ENCODE measurements around the gene IFNL1. TPM values are rescaled to one million over a fixed set of nuclear protein-coding genes. Genes with fewer than 3 reads are reported as not detected.
A peak's percentile ranks its signal among the peaks of the same experiment; 100 is the strongest.

Gene IFNL1
- total and polyA plus RNA-seq, 7 donors = not detected

DNA sequence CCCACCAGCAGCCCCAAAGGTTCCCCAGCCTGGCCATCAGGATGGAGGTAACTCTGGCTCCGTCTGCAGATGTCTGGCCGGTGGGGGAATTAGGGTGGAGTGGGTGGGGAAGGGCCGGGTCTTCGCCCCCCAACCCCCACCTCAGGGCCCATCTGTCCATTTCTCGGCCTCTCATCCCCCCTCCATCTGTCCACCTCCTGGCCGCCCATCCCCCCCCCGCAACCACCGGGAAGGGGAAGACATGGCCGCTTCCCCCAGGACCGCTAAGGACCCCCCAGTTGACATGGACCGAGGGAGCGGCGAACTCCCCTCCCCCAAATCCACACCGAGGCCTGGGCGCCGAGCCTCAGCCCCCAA is 23.7 kb downstream of the IFNL1 start:
- DNase-seq (peak in 1 of 2 donors; percentile 52), ATAC-seq (no peak)
- TF ChIP-seq, protein P1, sequence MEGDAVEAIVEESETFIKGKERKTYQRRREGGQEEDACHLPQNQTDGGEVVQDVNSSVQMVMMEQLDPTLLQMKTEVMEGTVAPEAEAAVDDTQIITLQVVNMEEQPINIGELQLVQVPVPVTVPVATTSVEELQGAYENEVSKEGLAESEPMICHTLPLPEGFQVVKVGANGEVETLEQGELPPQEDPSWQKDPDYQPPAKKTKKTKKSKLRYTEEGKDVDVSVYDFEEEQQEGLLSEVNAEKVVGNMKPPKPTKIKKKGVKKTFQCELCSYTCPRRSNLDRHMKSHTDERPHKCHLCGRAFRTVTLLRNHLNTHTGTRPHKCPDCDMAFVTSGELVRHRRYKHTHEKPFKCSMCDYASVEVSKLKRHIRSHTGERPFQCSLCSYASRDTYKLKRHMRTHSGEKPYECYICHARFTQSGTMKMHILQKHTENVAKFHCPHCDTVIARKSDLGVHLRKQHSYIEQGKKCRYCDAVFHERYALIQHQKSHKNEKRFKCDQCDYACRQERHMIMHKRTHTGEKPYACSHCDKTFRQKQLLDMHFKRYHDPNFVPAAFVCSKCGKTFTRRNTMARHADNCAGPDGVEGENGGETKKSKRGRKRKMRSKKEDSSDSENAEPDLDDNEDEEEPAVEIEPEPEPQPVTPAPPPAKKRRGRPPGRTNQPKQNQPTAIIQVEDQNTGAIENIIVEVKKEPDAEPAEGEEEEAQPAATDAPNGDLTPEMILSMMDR (IDR thresholded peaks at IDR 0.05) = no peak
- H3K36me3 ChIP-seq (ENCODE audit: insufficient read depth in 1 of 2, low read depth in 1 of 2) = no peaks in the 10 kb centered on the region
- intact Hi-C loops (cut with DNase I) = no loop called here
- no peak overlapping the region for H3K4me3 ChIP-seq
- no peaks in the 10 kb centered on the region for H3K4me1 ChIP-seq
- WGBS, 3 donors = 22 to 36% (median 29%) methylated on average over 13 to 16 of the region's 16 CpGs
- H3K27ac ChIP-seq = no peak overlapping the region
- H3K9me3 ChIP-seq = no peaks in the 10 kb centered on the region
- peaks cover 0 to 42% (median 6%) of the 10 kb centered on the region in 3 donors for H3K27me3 ChIP-seq (ENCODE audit: insufficient read depth in 3 of 3, low read length in 2 of 3)

DNA sequence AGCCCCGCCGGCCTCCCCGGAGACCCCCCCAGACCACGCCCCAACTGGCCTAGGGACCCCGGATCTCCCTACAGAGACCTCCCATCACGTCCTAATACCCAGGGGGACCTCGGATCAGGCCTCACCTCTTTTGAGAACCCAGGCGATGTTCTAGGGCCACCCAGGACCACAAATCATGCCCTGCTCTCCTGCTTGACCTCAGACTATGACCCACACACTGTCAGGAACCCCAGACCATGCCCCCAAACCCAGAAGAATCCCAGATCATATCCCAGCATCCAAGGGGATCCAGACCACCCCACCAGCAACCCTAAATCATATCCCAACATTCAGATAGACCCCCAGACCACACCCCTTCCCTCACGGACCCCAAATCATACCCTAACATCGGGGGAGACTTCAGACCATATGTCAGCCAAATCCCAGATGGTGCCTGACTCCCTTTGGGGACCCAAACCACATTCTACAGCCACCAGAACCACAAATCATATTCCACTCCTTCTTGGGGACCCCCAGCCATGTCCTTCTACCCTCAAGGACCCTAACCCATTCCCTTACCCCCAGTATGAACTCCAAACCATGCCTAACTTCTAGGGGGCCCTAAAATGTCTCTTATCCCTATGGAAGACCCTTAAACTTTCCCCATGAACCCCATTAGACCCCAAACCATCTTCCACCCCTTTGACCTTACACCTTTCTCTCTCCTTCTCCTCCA is 25.1 kb downstream of the IFNL1 start:
- H3K36me3 ChIP-seq (ENCODE audit: insufficient read depth in 1 of 2, low read depth in 1 of 2) = no peaks in the 10 kb centered on the region
- ATAC-seq (no peak), DNase-seq (no peak)
- no peaks in the 10 kb centered on the region for H3K9me3 ChIP-seq
- WGBS, 3 donors = 14 to 52% (median 30%) methylated on average over 4 to 10 of the region's 10 CpGs
- no peaks in the 10 kb centered on the region for H3K4me1 ChIP-seq
- H3K4me3 ChIP-seq = peak overlapping the region; percentile 41
- no peak overlapping the region for H3K27ac ChIP-seq
- TF ChIP-seq, protein P1 (IDR thresholded peaks at IDR 0.05) = no peak
- H3K27me3 ChIP-seq (ENCODE audit: insufficient read depth in 3 of 3, low read length in 2 of 3) = peaks cover 0 to 42% (median 6%) of the 10 kb centered on the region in 3 donors
- intact Hi-C loops (cut with DNase I) = no loop called here

DNA sequence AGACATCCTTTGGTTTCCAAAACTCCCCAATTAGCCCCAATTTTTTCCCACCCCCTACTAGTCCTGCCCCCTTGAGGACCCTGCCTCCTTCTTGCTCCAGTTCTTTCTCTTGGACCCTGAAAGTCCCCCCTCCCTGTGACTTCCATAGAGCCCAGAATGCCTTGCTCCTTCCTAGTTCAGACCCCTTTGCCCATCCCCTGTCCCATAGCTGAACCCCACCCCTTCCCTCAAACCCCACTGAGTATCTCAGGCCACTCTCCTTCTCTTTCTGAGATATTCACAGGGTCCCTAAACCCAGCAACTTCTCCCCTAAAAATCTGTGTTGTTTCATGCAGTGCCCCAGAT is 25.6 kb downstream of the IFNL1 start:
- DNase-seq (no peak), ATAC-seq (no peak)
- Histone ChIP-seq H3K4me1 (no peaks in the 10 kb centered on the region), H3K9me3 (no peaks in the 10 kb centered on the region), H3K27me3 (ENCODE audit: insufficient read depth in 3 of 3, low read length in 2 of 3) (peaks cover 0 to 42% (median 6%) of the 10 kb centered on the region in 3 donors), H3K36me3 (ENCODE audit: insufficient read depth in 1 of 2, low read depth in 1 of 2) (no peaks in the 10 kb centered on the region), H3K27ac (no peak overlapping the region), H3K4me3 (no peak overlapping the region)
- TF ChIP-seq, protein P1 (IDR thresholded peaks at IDR 0.05) = no peak
- intact Hi-C loops (cut with DNase I) = no loop called here

DNA sequence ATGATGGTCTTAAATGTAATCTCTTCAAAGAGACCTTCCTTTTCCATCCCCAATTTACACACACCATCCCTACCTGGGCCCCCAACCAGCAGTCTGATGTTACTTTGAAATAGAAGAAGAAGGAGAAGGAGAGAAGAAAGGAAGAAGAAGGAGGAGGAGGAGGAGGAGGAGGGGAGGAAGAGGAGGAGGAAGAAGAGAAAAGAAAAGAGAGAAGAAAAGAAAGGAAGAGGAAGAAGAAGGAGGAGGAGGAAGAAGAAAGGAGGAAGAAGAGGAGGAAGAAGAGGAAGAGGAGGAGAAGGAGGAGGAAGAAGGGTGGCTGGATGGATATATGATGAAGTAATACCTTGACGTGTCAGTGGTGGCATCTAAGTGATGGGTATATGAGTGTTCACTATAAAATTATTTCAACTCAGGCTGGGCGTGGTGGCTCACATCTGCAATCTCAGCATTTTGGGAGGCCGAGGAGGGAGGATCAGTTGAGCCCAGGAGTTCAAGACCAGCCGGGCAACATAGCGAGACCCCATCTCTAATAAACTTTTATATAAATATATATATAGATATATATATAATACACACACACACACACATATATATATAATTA is 28.1 kb downstream of the IFNL1 start:
- 75 to 85% (median 79%) methylated on average over 5 of the region's 5 CpGs for WGBS, 3 donors
- Histone ChIP-seq H3K9me3 (no peaks in the 10 kb centered on the region), H3K4me1 (no peaks in the 10 kb centered on the region), H3K27ac (no peak overlapping the region), H3K27me3 (ENCODE audit: insufficient read depth in 3 of 3, low read length in 2 of 3) (peaks cover 0 to 31% (median 6%) of the 10 kb centered on the region in 3 donors), H3K36me3 (ENCODE audit: insufficient read depth in 1 of 2, low read depth in 1 of 2) (no peaks in the 10 kb centered on the region), H3K4me3 (no peak overlapping the region)
- no peak for ATAC-seq
- intact Hi-C loops (cut with DNase I) = no loop called here
- TF ChIP-seq, protein P1 (IDR thresholded peaks at IDR 0.05) = no peak
- no peak for DNase-seq
